Sigmoid colon (tissue), 4 donors: ENCODE results near the gene RHEX.
"Not testable (repeated sequence)": the region's sequence is repeated elsewhere in the genome, so short reads cannot be mapped to it uniquely, and the experiment has no call there.

Source experiments
- CTCF ChIP-seq, 4 experiments: fragments of 450-650 bp in 3 of 4; fragments of 200-600 bp in 1 of 4; IDR thresholded peaks; one replicate each; pipeline ENCODE4 v1.5.1; 2016 to 2019; ENCODE audit warnings: antibody characterized with exemption in 4 of 4, mild to moderate bottlenecking in 3 of 4, moderate library complexity in 2 of 4
- EP300 ChIP-seq, 4 donors: sonication (generic); formaldehyde crosslinking; IDR thresholded peaks; one replicate each; pipeline ENCODE4 v1.6.1; 2017; ENCODE audit warnings: antibody characterized with exemption in 4 of 4
- POLR2A ChIP-seq, 2 donors: fragments of 450-650 bp; IDR thresholded peaks; one replicate each; pipeline ENCODE4 v1.6.1; 2016; ENCODE audit warnings: antibody characterized with exemption in 2 of 2, mild to moderate bottlenecking in 2 of 2, moderate library complexity in 2 of 2
- POLR2AphosphoS5 ChIP-seq, 4 donors: sonication (generic); formaldehyde crosslinking; IDR thresholded peaks; one replicate each; pipeline ENCODE4 v1.6.1; 2017; ENCODE audit warnings: antibody characterized with exemption in 4 of 4

GRCh38 chr1:206052919-206053610, at the start of gene RHEX:
- not testable (repeated sequence) for TF ChIP-seq CTCF, POLR2A, EP300, POLR2AphosphoS5 (IDR thresholded peaks at IDR 0.05)
